ENCODE results near the gene ZNF175. TPM values are rescaled to one million over a fixed set of nuclear protein-coding genes. Genes with fewer than 3 reads are reported as not detected.
A peak's percentile ranks its signal among the peaks of the same experiment; 100 is the strongest.

ZNF175 gene
- total RNA-seq, 1 experiment from 2014 or later = 10.4 TPM

DNA sequence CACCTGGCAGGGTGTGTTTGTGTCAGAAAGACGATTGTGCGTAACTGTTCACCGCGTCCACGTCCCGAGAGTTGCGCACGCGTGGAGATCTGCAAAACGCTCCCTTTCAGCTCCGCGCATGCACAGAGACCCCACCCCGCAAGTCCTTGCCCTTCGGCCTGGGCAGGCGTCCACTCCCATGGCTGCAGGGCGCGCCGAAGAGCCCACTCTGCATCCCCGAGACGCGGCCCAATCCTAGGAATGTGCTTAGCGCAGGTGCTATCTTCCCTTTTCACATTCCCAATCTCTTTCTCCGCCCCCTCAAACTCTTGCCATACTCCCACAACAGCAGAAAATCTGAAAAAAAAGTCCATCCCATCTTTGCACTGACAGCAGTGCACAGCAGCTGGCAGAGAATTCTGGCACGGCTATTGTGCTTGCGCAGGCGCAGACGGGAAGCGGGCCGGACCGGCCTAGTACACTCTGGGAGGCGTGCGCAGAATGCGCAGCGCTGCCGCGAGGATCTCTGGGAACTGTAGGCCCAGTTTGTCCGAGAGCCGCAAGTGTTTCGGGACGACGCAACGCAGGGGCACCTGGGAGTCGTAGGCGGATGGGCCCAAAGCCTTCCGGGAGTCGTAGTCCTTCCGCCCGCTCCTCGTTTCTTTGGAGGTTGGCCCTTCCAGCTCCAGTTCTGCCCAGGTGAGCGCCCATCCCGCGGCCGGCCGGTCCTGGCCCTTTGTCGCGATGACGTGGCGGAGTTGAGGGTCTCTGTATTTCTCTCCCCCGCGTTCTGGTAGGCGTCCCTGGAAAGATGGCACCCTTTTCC is 23.1 kb downstream of the ZNF175 start:
- Histone ChIP-seq H3K36me3 (ENCODE audit: insufficient read depth, low read length, poor library complexity, severe bottlenecking) (no peaks in the 10 kb centered on the region), H3K27ac (ENCODE audit: low read depth, low read length, poor library complexity, severe bottlenecking) (peak overlapping the region; percentile 18), H3K4me1 (ENCODE audit: insufficient read depth, low read length, poor library complexity, severe bottlenecking) (no peaks in the 10 kb centered on the region), H3K9me3 (ENCODE audit: low read depth, low read length, poor library complexity, severe bottlenecking) (no peaks in the 10 kb centered on the region), H3K4me3 (ENCODE audit: low read depth, low read length, poor library complexity, severe bottlenecking) (peak overlapping the region; percentile 59), H3K27me3 (replicated peaks; ENCODE audit: insufficient read depth, low read depth, low read length, poor library complexity) (no peaks in the 10 kb centered on the region)
- peak; percentile 98 for DNase-seq (ENCODE audit: low spot score)
- ChIA-PET POLR2A (ENCODE audit: low non-redundant PET) (no interaction called here), CTCF (interaction anchor here (0.7 kb wide), 1 partner anchor 14 kb away, joined by 3 read pairs; no protein-coding TSS in a partner anchor)
- intact Hi-C loops (cut with micrococcal nuclease; ENCODE audit: unreplicated experiment) = loop anchor here (2.0 kb wide), 1 partner anchor 23 kb away; the partner anchor contains the start of gene ZNF175
- no peak for TF ChIP-seq EZH2 (IDR thresholded peaks at IDR 0.05; ENCODE audit: borderline replicate concordance, low read depth, low read length, poor library complexity, severe bottlenecking)
- TF ChIP-seq, protein P1, sequence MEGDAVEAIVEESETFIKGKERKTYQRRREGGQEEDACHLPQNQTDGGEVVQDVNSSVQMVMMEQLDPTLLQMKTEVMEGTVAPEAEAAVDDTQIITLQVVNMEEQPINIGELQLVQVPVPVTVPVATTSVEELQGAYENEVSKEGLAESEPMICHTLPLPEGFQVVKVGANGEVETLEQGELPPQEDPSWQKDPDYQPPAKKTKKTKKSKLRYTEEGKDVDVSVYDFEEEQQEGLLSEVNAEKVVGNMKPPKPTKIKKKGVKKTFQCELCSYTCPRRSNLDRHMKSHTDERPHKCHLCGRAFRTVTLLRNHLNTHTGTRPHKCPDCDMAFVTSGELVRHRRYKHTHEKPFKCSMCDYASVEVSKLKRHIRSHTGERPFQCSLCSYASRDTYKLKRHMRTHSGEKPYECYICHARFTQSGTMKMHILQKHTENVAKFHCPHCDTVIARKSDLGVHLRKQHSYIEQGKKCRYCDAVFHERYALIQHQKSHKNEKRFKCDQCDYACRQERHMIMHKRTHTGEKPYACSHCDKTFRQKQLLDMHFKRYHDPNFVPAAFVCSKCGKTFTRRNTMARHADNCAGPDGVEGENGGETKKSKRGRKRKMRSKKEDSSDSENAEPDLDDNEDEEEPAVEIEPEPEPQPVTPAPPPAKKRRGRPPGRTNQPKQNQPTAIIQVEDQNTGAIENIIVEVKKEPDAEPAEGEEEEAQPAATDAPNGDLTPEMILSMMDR (conservative IDR thresholded peaks at IDR 0.05; ENCODE audit: low read depth, low read length) = no peak
- no TSS peak for BruUV-seq (replicated peaks)

DNA sequence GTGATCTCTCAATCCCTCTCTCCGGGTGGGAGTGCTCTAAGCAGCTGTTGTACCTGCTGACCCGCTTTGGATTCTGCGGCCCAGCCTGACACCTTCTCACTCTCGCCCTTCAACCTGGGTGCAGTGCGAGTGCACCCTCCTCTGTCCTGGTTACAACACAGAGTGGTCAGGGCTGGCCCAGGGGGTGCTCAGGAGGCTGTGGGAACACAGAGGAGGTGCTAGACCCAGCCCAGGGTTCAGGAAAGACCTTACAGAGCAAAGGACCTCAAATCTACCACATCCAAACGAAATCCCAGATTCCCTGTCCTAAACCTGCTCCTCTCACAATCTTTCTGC is 23.7 kb downstream of the ZNF175 start:
- Histone ChIP-seq H3K36me3 (ENCODE audit: insufficient read depth, low read length, poor library complexity, severe bottlenecking) (no peaks in the 10 kb centered on the region), H3K27me3 (replicated peaks; ENCODE audit: insufficient read depth, low read depth, low read length, poor library complexity) (no peaks in the 10 kb centered on the region), H3K4me3 (ENCODE audit: low read depth, low read length, poor library complexity, severe bottlenecking) (peak overlapping the region; percentile 59), H3K9me3 (ENCODE audit: low read depth, low read length, poor library complexity, severe bottlenecking) (no peaks in the 10 kb centered on the region), H3K4me1 (ENCODE audit: insufficient read depth, low read length, poor library complexity, severe bottlenecking) (no peaks in the 10 kb centered on the region), H3K27ac (ENCODE audit: low read depth, low read length, poor library complexity, severe bottlenecking) (peak overlapping the region; percentile 18)
- POLR2A ChIA-PET (ENCODE audit: low non-redundant PET) = no interaction called here
- TF ChIP-seq, protein P1 (conservative IDR thresholded peaks at IDR 0.05; ENCODE audit: low read depth, low read length) = no peak
- no peak for TF ChIP-seq EZH2 (IDR thresholded peaks at IDR 0.05; ENCODE audit: borderline replicate concordance, low read depth, low read length, poor library complexity, severe bottlenecking)
- intact Hi-C loops (cut with micrococcal nuclease; ENCODE audit: unreplicated experiment) = loop anchor here (2.0 kb wide), 1 partner anchor 24 kb away; the partner anchor contains the start of gene ZNF175
- no TSS peak for BruUV-seq (replicated peaks)
- no peak for DNase-seq (ENCODE audit: low spot score)
- CTCF ChIA-PET = interaction anchor here (0.7 kb wide), 1 partner anchor 14 kb away, joined by 3 read pairs; no protein-coding TSS in a partner anchor

DNA sequence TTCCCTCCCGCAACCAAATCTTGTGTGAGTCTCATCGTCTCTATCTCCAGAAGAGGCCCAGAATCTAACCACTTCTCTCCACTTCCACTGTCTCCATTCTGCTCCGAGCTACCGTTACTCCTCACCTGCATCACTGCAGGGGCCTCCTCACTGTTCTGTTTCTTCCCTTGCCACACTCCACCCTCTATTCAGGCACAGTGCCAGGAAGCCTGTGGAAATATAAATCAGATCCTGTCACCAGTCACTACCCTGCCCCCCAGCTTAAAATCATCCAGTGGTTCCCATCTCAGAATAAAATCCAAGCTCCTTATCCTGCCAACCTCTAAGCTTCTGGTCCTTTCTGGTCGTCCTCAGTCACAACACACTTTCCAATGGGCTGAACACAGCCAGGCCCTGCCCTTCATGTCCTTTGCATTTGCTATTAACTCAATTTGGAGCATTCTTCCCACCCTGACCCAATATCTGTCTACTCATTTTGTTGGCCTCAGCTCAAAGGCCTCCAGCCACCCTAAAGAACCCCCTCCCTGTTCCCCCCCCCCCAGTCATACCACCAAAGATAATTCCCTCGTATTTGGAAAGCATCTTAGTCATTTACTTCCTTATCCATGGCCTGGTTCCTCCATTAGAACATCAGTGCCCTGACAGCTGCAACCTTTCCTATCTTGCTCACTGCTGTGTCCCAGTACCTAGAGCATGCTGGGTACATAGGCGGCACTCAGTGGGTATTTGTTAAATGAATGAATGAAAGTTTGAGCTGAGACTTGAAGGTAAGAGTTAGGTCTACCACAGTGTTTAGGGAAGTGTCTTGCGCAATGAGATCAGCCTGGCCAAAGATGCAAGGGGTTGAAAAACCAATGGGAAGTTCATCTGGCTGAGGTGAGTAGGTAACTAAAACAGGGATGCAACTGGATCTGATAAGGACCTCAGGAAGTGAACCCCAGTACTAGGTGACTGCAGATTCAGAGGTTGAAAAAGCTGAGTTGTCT is 24.4 kb downstream of the ZNF175 start:
- no peaks in the 10 kb centered on the region for H3K9me3 ChIP-seq (ENCODE audit: low read depth, low read length, poor library complexity, severe bottlenecking)
- ChIA-PET CTCF (no interaction called here), POLR2A (ENCODE audit: low non-redundant PET) (no interaction called here)
- no TSS peak for BruUV-seq (replicated peaks)
- no peak for DNase-seq (ENCODE audit: low spot score)
- no peaks in the 10 kb centered on the region for H3K36me3 ChIP-seq (ENCODE audit: insufficient read depth, low read length, poor library complexity, severe bottlenecking)
- H3K27me3 ChIP-seq (replicated peaks; ENCODE audit: insufficient read depth, low read depth, low read length, poor library complexity) = no peaks in the 10 kb centered on the region
- intact Hi-C loops (cut with micrococcal nuclease; ENCODE audit: unreplicated experiment) = loop anchor here (2.0 kb wide), 1 partner anchor 25 kb away; the partner anchor contains the start of gene ZNF175
- no peak overlapping the region for H3K27ac ChIP-seq (ENCODE audit: low read depth, low read length, poor library complexity, severe bottlenecking)
- TF ChIP-seq, protein P1 (conservative IDR thresholded peaks at IDR 0.05; ENCODE audit: low read depth, low read length) = no peak
- TF ChIP-seq EZH2 (IDR thresholded peaks at IDR 0.05; ENCODE audit: borderline replicate concordance, low read depth, low read length, poor library complexity, severe bottlenecking) = no peak
- no peak overlapping the region for H3K4me3 ChIP-seq (ENCODE audit: low read depth, low read length, poor library complexity, severe bottlenecking)
- no peaks in the 10 kb centered on the region for H3K4me1 ChIP-seq (ENCODE audit: insufficient read depth, low read length, poor library complexity, severe bottlenecking)
